HG03457 (cell line): Measurements from ENCODE around the gene NAA30.

Experiments used
- ATAC-seq: cut with Tn5 transposase; IDR thresholded peaks from one replicate; pipeline ENCODE4 v1.9.1; 2021; ENCODE audit warnings: moderate number of reproducible peaks; ENCODE audit not compliant: unreplicated experiment

NAA30 gene

GRCh38 chr14:57392830-57393229, 2.4 kb downstream of the NAA30 start:
- ATAC-seq, result no peak

DNA sequence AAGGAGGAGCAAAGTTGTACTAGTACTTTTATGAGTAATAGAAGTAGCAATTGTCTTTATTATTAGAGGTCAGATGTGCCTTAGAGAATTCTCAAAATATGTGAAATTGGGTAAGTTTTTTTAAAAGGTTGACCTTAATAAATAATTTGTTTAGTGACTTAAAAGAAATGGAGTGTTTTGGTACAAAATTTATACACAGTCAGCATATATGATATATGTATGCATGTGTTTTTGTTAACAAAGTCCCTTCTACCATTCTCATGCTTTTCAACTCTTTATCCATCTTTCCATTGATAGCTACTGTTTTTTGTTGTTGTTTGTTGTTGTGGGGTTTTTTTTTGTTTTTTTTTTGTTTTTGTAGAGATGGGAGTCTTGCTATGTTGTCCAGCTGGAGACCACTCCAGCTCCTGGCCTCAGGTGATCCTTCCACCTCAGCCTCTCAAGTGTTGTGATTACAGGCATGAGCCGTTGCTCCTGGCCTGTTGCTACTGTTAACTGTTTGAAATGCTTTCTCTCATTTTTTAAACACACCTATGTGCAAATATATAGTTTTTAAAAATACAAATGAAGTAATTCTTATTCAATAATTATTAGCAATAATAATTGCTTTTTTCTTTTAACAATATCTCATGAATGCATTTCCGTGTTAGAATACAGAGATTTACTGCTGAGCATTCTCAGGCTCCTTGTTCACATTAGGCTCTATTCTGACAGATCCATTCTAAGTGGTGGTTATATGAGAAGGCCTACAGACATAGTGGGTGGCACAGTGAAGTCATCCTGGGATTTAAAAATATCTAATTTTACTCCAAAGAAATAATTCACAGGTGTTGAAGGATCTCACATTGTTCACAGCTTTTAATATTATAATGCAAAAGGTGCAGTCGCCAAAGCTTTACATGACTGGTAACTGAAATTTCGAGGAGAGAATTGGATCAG, 10.4 kb downstream of the NAA30 start:
- no peak for ATAC-seq

DNA sequence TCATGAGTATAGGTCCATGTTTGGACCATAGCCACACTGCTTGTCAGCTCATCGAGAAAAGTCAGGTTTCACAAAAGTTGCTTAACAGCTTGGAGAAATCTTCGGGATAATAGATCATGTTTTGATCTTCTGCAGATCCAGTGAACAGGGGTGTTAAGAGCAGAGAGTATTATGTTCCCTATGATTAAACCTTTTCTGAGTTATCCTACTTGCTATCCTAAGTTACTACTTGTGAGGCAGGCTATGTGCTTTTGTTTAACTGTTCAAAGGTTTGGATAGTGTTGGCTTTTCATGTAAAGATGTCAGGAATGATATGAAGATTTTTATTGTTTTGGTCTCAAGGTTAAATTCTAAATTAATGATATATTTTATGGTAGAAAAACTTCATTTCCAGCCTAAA, 11.1 kb downstream of the NAA30 start:
- ATAC-seq, result no peak

DNA sequence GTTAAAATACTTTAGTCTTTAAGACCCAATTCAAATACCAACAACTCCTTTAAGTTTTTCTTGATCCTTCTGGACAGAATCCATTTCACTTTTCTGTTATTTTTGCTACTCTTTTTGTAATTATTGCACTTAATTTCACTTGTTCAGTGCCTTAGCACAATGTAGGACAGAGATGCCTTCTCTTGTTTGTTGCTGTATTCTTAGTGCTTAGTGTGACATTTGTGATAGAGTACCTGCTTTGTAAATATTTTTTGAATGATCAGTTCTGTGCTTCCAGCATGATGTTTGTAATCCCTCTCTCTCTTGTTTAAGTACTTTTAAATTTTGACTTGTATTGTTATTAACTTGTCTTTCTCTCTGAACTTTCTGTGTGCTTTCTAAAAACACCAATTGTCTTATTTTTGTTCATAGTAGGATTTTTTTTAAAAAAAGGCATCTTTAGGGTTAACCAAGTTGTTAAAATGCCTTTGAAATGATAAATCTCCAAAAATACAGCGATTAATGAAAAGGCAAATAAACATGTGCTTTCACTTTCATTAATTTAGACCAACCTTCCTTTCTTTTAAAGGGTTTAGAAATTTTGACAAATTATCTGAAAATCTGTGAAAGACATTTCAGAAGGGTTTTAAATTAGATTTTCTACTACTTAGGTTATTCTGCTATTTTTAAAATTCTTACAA, 11.9 kb downstream of the NAA30 start:
- no peak for ATAC-seq

DNA sequence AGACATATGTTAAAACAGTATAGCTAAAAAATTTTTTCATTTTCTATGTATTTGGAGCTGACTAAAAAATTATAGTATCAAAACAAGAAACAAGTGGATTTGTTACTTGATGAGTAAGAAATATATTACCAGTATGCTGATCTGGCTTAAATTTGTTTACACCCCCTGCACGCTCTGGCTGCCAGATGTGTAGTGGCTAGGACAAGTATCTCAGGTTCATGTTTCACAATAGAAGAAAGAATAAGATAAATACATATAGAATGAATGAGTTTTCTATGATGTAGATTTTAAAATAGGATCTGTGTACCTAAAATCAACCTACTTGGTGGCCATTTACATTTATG, 13.1 kb downstream of the NAA30 start:
- no peak for ATAC-seq

GRCh38 chr14:57405562-57405961, 15.2 kb downstream of the NAA30 start:
- no peak for ATAC-seq

DNA sequence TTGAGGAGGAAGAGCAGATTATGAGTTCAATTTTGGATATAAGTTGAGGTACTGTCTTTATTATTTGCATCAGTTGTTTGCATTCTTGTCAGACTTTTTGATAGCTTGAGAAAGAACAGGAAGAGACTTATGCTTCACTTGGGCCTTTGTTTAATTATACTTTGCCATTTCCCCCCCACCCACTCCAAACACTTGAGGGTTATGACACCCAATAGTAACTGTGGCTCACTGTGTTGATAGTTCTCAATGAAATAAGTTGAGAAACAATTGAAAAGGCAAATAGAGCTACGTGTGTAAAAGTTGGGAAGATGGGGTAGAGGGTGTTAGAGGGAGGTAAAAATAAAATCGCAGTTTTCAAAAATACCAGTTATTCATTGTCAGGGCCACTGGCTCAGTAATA, 17.7 kb downstream of the NAA30 start:
- ATAC-seq, result no peak

GRCh38 chr14:57408634-57409033, 18.2 kb downstream of the NAA30 start:
- ATAC-seq, result no peak

- no peak for ATAC-seq
Measured at GRCh38 chr14:57412341-57412740, 22.0 kb downstream of the NAA30 start.

GRCh38 chr14:57413849-57414248, 23.5 kb downstream of the NAA30 start:
- ATAC-seq, result no peak

DNA sequence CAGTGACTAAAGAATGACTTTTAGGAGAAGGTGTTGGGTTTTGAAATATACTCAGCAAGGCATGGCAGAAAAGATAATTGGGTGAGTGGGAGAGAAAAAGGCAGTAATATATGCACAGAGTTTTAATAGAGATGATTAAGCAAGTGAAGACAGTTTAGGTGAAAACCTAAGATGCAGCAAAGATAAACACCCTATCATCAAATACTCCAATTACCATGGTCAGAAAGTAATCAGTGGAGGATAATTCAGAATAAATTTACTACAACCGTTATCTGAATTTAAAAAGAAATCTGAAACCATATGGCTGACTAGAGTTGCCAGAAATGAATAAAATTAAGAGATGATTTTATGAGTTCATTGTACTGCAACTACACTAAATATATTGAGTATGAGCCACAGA, 26.8 kb downstream of the NAA30 start:
- ATAC-seq, result no peak

GRCh38 chr14:57418999-57419398, 28.6 kb downstream of the NAA30 start:
- ATAC-seq, result no peak

- ATAC-seq, result no peak
Measured at GRCh38 chr14:57420033-57420432, 29.6 kb downstream of the NAA30 start.

- no peak for ATAC-seq
Measured at GRCh38 chr14:57420986-57421385, 30.6 kb downstream of the NAA30 start.

DNA sequence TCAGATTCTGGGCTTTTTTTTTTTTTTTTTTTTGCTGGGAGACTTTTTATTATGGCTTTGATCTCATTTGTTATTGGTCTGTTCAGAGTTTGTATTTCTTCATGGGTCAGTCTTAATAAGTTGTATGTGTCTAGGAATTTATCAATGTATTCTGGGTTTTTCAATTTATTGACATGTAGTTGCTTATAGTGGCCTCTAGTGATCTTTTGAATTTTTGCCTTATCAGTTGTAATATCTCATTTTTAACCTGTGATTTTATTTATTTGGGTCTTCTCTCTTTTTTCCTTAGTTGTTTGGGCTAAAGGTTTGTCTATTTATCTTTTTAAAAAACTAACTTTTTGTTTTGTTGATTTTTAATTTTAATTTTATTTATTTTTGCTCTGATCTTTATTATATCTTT, 45.5 kb downstream of the NAA30 start:
- no peak for ATAC-seq

DNA sequence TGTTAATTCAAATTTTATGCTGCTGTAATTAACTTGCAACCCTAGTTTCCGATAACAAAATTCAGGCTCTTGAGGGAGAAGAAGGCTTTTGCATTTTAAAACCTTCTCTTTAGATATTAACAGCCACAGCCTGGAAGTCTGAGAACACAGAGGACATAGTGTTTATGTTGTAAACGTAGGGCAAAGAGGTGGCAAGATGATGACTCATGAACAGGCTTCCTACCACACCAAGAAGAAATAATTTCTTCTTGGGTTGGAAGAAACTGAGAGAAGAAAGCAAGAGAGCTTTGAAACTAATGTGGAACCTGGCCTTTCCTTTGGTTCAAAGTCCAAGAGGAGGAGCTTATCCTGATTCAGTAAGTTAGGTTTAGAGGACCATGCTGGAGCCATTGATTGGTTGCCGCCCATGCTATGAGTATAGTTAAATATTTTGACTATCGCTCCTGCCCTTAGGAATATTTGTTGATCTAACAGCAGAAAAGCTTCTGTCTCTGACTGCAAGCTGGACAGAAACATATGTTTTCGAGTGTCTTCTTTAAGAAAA, 71.5 kb downstream of the NAA30 start:
- no peak for ATAC-seq

GRCh38 chr14:57462551-57462950, 72.2 kb downstream of the NAA30 start:
- ATAC-seq, result no peak

DNA sequence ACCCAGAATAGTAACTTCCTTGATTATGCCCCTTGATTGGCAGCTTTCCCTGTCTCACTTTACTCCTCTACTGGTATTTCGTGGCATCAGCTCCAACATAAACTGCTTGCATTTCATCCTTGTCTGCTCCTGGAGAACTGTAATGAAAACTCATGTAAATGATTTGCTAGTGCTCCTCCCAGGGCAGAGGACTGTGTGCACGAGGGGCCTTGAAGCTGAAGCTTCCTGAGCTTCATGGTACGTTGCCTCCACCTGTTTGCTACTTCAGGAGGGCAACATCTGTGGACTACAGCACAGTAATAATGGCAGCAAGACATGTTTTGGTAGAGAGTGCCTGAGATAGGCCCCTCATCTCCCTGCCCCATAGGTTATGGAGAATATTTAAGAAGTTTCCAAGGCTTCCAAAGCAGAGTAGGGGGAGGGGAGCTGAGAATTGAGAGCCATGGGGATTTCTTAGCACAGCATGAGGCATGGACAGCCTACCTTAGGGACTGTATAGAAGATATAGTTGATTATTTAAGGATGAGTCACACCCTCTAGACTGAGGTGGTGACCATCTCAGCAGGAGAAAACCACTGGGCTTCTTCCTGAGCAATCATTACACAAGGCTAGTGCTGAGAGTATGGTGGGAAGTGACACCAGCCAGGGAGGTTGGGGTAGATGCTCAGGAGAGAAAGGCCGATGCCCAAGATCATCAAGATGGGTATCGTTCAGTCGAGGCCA, 73.8 kb downstream of the NAA30 start:
- peak; percentile 85 for ATAC-seq
